Activated T-cell treated with anti-CD3 and anti-CD28 coated beads, Interleukin-2, amount 50 U/mL, for 72 hours (primary cell): ENCODE results near the gene ERI2. TPM values are rescaled to one million over a fixed set of nuclear protein-coding genes. Genes with fewer than 3 reads are reported as not detected.
"Not testable (repeated sequence)": the region's sequence is repeated elsewhere in the genome, so short reads cannot be mapped to it uniquely, and the experiment has no call there.

ENCODE experiments used
- ATAC-seq, 2 donors: fragments of 150-1000 bp; cut with Tn5 transposase; replicated peaks in 1 of 2; 2 replicates each; pipeline ENCODE4 v1.10.0; 2021; ENCODE audit warnings: moderate library complexity in 2 of 2, mild to moderate bottlenecking in 1 of 2
- DNase-seq, 2 donors: peaks; one replicate each; pipeline ENCODE4 v3.0.0; 2021 to 2022; ENCODE audit warnings: mixed read lengths in 1 of 2
- H3K27ac Mint-ChIP-seq: one replicate; pipeline ENCODE4 v1.8.0; 2022; ENCODE audit warnings: mild to moderate bottlenecking, moderate library complexity, mixed read lengths
- H3K27me3 Mint-ChIP-seq: one replicate; pipeline ENCODE4 v1.8.0; 2022; ENCODE audit warnings: low read depth, mixed read lengths
- H3K36me3 Mint-ChIP-seq, 2 donors: one replicate each; pipeline ENCODE4 v1.8.0; 2022; ENCODE audit warnings: mixed read lengths in 2 of 2, mild to moderate bottlenecking in 1 of 2; ENCODE audit not compliant: insufficient read depth in 2 of 2
- H3K4me1 Mint-ChIP-seq: one replicate; pipeline ENCODE4 v1.8.0; 2022; ENCODE audit warnings: low read depth, mixed read lengths
- H3K4me3 Mint-ChIP-seq, 2 donors: one replicate each; pipeline ENCODE4 v1.8.0; 2022; ENCODE audit warnings: mild to moderate bottlenecking in 2 of 2, mixed read lengths in 2 of 2, moderate library complexity in 2 of 2
- H3K9me3 Mint-ChIP-seq, 2 donors: one replicate each; pipeline ENCODE4 v1.8.0; 2022; ENCODE audit warnings: mixed read lengths in 2 of 2
- total RNA-seq, 2 donors: library from RNA; stranded (reverse); gene quantifications; one replicate each; pipeline ENCODE4 v1.2.3, GENCODE V29; 2022

Gene ERI2
- total RNA-seq, 2 donors from 2014 or later: 20.8 to 24.7 TPM

DNA sequence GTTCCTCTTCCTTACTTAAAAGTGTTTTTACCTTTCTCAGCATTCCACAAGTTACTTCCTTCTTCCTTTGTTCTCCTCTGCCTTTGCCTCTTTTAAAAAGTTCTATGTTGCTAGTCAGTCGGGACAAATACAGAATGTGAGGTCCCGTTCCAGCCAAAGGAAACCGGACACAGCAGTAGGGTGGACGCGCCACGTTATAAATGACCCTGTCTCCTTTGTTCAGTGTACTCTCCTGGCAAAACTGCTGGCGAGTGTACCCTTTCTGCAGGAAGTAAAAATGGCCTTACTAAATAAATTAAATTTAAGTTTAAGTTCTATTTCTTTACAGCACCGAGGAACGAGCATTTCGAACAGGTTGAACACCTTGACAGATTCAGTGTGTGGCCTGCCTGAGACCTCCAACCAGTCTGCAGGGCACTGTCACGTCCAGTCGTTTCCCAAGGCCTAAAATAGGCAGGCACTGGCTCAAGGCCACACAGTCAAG is 546 bp downstream of the ERI2 start:
- ATAC-seq, H3K27me3 Mint-ChIP-seq, DNase-seq, H3K36me3 Mint-ChIP-seq, H3K9me3 Mint-ChIP-seq: not testable (repeated sequence)
- Mint-ChIP-seq H3K27ac (peak overlapping the region; percentile 63), H3K4me1 (peaks cover 21% of the 10 kb centered on the region), H3K4me3 (peak overlapping the region; percentile 98 to 99)

DNA sequence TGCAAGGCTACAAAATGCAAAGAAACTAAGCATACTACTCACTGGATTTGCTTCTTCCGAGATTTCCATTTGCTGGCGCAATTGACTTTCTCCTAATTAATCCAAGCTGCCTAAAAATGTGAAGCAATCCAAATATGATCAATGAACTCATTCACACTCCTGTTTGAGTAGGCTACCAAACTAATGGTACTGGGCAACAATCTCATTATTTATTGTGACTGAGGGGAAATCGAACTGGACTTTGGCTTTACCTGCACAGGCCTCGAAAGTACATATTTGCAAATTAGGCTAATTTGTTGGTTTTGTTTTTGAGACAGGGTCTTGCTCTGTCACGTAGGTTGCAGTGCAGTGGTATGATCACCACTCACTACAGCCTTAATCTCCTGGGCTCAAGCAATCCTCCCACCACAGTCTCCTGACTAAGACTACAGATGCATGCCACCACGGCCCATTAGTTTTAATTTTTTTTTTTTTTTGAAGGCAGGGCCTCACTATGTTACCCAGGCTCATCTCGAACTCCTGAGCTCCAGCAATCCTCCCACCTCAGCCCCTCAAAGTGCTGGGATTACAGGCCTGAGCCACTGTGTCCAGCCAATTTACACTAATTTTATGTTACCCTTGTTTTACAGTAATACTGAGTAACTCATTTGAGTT is 2.6 kb downstream of the ERI2 start:
- H3K4me3 Mint-ChIP-seq: no peak overlapping the region

DNA sequence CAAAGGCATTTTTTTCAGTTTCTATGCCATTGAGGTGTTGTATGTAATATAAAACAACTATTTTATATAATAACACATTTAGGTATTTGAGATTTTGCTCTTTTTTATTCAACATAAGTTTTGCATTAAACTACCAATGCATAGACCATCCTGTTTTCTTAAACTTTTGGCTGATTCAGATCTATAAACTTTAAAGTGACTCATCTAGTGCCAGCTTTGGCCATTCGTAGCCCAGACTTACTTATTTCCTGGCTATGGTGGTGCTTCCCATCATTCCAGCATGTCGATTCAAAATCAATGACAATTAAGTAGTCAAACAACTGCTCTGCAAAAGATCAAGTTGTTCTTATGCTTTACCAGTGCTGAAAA is 3.1 kb downstream of the ERI2 start:
- no peak for ATAC-seq
- Mint-ChIP-seq H3K27ac (no peak overlapping the region), H3K9me3 (no peaks in the 10 kb centered on the region)

More for the DNA sequence above, 2.6 kb downstream of the ERI2 start:
- H3K27me3 Mint-ChIP-seq: no peaks in the 10 kb centered on the region
- DNase-seq: no peak
- H3K9me3 Mint-ChIP-seq: no peaks in the 10 kb centered on the region
- no peak overlapping the region for H3K27ac Mint-ChIP-seq
- peaks cover 3 to 13% of the 10 kb centered on the region in 2 donors for H3K36me3 Mint-ChIP-seq
- no peak for ATAC-seq
- peaks cover 26% of the 10 kb centered on the region for H3K4me1 Mint-ChIP-seq

DNA sequence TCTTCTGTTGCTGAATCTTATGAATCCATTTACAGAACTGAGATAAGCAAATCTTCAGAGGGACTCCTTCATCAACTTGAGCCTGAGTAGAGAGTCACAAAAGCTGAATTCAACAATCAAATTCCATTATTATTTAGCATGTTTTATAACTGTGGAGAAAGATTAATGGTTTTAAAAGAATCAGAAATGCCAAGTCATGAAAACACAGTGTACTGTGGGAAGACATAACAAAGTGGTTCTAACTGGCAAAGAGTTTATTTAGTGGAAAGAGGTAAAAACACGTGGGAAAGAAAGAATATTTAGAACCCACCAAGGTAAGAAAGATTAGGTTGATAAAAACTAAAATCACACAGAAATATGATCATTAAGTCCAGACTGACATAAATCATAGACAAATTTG is 5.0 kb downstream of the ERI2 start:
- DNase-seq: no peak
- H3K9me3 Mint-ChIP-seq: no peaks in the 10 kb centered on the region
- H3K4me3 Mint-ChIP-seq: no peak overlapping the region
- no peak overlapping the region for H3K27ac Mint-ChIP-seq
- H3K27me3 Mint-ChIP-seq: no peaks in the 10 kb centered on the region
- no peak for ATAC-seq
- H3K4me1 Mint-ChIP-seq: peaks cover 14% of the 10 kb centered on the region
- H3K36me3 Mint-ChIP-seq: peaks cover 4 to 8% of the 10 kb centered on the region in 2 donors

More for the DNA sequence above, 3.1 kb downstream of the ERI2 start:
- no peak for DNase-seq
- peaks cover 27% of the 10 kb centered on the region for H3K4me1 Mint-ChIP-seq
- H3K27me3 Mint-ChIP-seq: no peaks in the 10 kb centered on the region
- no peak overlapping the region for H3K4me3 Mint-ChIP-seq
- H3K36me3 Mint-ChIP-seq: peaks cover 3 to 13% of the 10 kb centered on the region in 2 donors

DNA sequence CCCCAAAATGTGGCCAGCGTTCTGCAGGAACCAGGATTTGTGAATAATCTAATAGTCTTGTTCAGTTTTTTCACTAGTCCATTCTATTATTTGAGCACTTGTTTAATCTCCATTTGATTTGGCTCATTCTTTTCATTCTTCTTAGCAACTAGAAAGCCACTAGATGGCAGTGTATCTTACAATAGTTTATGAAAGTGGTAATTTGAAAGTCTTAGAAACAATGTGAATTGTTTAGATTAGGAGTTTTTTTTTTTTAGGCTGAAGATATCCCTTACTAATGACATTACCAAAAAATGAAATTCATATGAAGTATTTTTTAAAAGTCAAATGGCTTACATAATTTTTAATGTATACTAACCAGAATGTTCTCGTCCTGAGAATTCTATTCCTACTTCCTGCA is 6.7 kb downstream of the ERI2 start:
- Mint-ChIP-seq H3K9me3 (no peaks in the 10 kb centered on the region), H3K4me1 (peaks cover 8% of the 10 kb centered on the region), H3K36me3 (peaks cover 4 to 8% of the 10 kb centered on the region in 2 donors), H3K27ac (no peak overlapping the region), H3K27me3 (no peaks in the 10 kb centered on the region), H3K4me3 (no peak overlapping the region)
- ATAC-seq (no peak), DNase-seq (no peak)

DNA sequence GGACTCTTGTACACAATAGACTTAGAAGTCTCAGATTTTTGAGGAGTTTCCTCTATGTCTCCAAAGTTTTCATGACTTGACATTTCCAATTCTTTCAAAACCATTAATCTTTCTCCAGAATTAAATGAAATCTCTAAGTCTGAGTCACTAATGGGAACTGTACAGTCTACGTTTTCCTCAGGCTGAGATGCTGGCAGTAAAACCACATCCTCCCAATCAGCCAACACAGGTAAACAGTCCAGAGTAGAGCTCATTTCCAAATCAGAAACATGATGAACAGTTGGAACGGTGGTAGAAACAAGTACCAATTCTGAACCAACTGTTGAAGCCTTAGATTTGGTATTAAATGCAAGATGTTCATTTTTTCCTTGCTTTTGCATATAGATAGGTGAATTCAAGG is 7.9 kb downstream of the ERI2 start:
- no peak for ATAC-seq
- H3K4me1 Mint-ChIP-seq: peaks cover 8% of the 10 kb centered on the region
- H3K4me3 Mint-ChIP-seq: no peak overlapping the region
- H3K27me3 Mint-ChIP-seq: no peaks in the 10 kb centered on the region
- peaks cover 4 to 8% of the 10 kb centered on the region in 2 donors for H3K36me3 Mint-ChIP-seq
- no peaks in the 10 kb centered on the region for H3K9me3 Mint-ChIP-seq
- no peak for DNase-seq
- H3K27ac Mint-ChIP-seq: no peak overlapping the region

DNA sequence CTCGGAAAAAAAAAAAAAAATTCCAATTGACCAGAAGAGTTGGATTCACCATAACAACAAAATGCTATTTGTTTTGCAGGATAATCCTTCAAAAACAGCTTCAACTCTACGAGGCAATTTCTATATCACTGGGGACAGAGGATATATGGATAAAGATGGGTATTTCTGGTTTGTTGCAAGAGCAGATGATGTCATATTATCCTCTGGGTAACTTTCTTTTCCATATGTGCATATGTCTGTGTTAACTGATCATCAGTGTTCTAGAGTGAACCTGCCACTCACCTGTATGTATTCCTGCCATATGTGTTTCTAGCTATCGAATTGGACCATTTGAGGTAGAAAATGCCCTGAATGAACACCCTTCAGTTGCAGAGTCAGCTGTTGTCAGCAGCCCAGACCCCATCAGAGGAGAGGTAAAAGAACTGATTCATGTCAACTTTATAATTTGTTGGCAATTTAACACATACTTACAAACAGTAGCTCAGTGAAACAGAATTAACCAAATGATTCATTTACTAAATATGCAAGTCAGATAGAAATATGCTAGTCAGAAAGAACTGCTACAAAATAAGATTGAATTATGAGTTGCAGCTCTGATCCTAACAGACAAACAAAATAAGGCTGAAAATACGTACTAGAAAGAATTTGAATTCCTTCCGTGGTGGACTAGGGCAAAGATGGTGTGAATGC is 14.2 kb downstream of the ERI2 start:
- DNase-seq: no peak
- Mint-ChIP-seq H3K27ac (no peak overlapping the region), H3K4me3 (no peak overlapping the region), H3K36me3 (no peaks in the 10 kb centered on the region), H3K4me1 (no peaks in the 10 kb centered on the region), H3K27me3 (no peaks in the 10 kb centered on the region), H3K9me3 (no peaks in the 10 kb centered on the region)
- ATAC-seq: no peak

DNA sequence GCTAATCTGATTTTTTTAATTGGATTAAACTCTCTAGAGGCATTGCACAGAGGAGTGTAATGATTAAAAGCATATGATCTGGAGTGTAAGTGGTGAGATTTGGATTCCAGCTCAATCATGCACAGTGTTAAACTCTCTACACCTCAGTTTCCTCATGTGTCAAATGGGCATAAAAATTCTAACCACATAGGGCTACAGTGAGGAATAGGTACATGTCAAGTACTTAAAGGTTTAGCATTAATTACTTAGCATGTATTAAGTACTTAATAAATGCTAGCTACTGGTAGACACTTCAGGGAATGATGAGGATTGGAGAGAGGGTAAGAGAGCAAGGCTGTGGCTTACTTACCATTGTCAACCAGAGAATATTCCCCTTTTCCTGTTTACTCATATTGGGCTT is 17.1 kb downstream of the ERI2 start:
- Mint-ChIP-seq H3K9me3 (no peaks in the 10 kb centered on the region), H3K27ac (no peak overlapping the region), H3K4me3 (no peak overlapping the region), H3K4me1 (no peaks in the 10 kb centered on the region), H3K36me3 (no peaks in the 10 kb centered on the region), H3K27me3 (no peaks in the 10 kb centered on the region)
- no peak for DNase-seq
- ATAC-seq: no peak

DNA sequence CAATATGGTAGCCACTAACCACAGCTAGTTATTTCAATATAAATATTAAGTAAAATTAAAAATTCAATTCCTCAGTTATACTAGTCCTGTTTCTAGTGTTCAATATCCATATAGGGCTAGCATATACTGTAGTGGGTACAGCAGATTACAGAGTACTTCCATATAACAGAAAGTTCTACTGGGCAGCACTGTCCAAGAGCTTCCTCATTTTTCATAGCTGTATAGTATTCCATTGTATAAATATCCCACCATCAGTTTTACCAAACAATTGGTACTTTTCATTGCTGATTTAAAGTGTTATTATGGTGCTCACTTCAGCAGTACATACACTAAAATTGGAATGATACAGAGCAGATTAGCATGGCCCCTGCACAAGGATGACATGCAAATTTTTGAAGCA is 22.1 kb downstream of the ERI2 start:
- no peak overlapping the region for H3K27ac Mint-ChIP-seq
- H3K4me3 Mint-ChIP-seq: no peak overlapping the region
- ATAC-seq: no peak

DNA sequence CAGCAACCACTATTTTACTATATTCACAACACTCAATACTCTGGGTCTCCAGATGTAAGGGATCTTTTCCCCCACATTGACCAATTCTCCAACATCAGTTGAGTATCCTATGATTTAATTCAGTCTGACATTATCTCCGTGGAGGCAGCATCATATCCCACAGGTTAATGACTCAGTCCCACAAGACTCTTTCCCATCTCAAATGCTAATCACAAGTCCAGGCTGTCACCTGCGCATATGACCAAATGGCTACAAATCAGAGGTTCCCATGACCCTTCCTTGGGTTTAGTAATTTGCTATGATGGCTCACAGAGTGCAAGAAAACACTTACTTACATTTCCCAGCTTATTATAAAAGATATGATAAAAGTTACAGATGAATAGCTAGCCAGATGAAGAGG is 23.8 kb downstream of the ERI2 start:
- Mint-ChIP-seq H3K9me3 (no peaks in the 10 kb centered on the region), H3K4me1 (no peaks in the 10 kb centered on the region), H3K4me3 (no peak overlapping the region), H3K27ac (no peak overlapping the region), H3K27me3 (no peaks in the 10 kb centered on the region), H3K36me3 (peaks cover 0 to 1% of the 10 kb centered on the region in 2 donors)
- DNase-seq (no peak), ATAC-seq (no peak)

More for the DNA sequence above, 22.1 kb downstream of the ERI2 start:
- Mint-ChIP-seq H3K36me3 (peaks cover 0 to 1% of the 10 kb centered on the region in 2 donors), H3K27me3 (no peaks in the 10 kb centered on the region), H3K4me1 (no peaks in the 10 kb centered on the region), H3K9me3 (no peaks in the 10 kb centered on the region)
- no peak for DNase-seq

DNA sequence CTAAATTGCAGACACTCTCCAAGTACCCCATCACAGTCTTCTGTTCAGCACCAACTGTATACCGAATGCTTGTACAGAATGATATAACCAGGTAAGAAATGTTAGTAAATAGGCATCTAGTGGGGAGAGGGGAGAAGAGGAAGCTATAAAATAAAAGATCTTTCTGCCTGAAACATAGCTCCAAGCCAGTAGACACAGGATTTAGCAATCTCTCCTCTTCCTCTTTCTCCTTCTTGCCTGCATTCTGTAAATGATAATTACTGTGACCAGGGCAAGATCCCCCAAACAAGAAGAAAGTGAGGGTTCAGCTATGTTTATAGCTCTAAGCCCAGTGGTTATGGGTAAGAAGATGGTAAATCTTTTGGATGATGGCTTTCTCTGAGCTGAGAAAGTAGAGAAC is 24.6 kb downstream of the ERI2 start:
- no peaks in the 10 kb centered on the region for H3K9me3 Mint-ChIP-seq
- ATAC-seq (no peak), DNase-seq (no peak)
- peaks cover 0 to 1% of the 10 kb centered on the region in 2 donors for H3K36me3 Mint-ChIP-seq
- no peaks in the 10 kb centered on the region for H3K4me1 Mint-ChIP-seq
- H3K27me3 Mint-ChIP-seq: no peaks in the 10 kb centered on the region
- H3K4me3 Mint-ChIP-seq: no peak overlapping the region
- no peak overlapping the region for H3K27ac Mint-ChIP-seq

DNA sequence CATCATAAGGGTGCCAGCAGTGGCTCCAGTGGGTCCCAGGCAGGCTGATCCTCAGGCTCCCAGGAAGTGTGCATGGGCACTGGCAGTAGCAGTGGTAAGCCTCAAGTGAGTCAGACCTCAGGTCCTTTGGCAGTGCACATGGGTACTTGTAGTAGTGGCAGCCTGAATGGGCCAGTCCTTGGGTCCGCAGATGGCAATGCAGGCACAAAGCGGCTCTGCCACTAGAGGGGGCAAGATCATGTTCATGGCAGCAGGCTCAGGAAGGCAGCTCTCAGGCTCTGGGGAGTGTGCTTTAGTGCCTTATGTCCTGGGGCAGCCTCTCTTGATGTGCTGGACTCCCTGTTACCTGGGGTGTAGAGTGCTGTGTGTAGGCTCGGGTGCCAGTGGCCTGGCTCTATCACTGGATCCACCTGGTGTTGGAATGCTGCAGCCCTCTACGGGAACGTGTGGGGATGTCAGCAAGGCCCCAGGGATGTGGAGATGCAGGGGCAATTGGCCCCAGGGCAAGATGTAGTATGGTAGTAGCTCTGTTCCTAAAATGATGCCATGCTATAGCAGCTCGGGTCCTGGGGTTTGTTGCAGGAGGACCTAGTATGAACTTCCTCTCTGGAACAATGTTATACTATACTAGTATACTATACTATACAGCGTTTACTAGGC is 31.4 kb downstream of the ERI2 start:
- ATAC-seq (peak; percentile 77 to 81), DNase-seq (peak; percentile 63 to 67)
- no peaks in the 10 kb centered on the region for H3K9me3 Mint-ChIP-seq
- H3K36me3 Mint-ChIP-seq: no peaks in the 10 kb centered on the region
- H3K27me3 Mint-ChIP-seq: no peaks in the 10 kb centered on the region
- H3K4me3 Mint-ChIP-seq: no peak overlapping the region
- H3K4me1 Mint-ChIP-seq: no peaks in the 10 kb centered on the region
- H3K27ac Mint-ChIP-seq: no peak overlapping the region

DNA sequence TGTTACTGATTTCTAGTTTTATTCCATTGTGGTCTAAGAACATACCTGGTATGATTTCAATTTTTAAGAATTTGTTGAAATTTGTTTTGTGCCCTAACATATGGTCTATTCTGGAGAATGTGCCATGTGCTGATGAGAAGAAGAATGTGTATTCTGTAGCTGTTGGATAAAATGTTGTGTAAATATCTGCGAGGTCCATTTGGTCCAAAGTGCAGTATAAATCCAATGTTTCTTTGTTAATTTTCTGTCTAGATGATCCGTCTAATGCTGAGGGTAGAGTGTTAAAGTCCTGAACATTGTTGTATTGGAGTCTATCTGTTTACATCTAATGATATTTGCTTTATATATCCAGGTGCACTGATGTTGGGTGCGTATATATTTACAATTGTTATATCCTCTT is 32.6 kb downstream of the ERI2 start:
- ATAC-seq (no peak), DNase-seq (no peak)
- H3K4me3 Mint-ChIP-seq: no peak overlapping the region
- no peaks in the 10 kb centered on the region for H3K4me1 Mint-ChIP-seq
- H3K27ac Mint-ChIP-seq: peak overlapping the region; percentile 75
- no peaks in the 10 kb centered on the region for H3K27me3 Mint-ChIP-seq
- H3K9me3 Mint-ChIP-seq: no peaks in the 10 kb centered on the region
- no peaks in the 10 kb centered on the region for H3K36me3 Mint-ChIP-seq
